ENCODE measurements around the gene BAIAP2.

Gene BAIAP2

GRCh38 chr17:81114351-81115093 lies 79.6 kb downstream of the BAIAP2 start:
- DNase-seq: no peak

- no peak for DNase-seq
These were observed 80.3 kb downstream of the BAIAP2 start for GRCh38 chr17:81115219-81115618.

GRCh38 chr17:81115749-81116464 lies 81.0 kb downstream of the BAIAP2 start:
- peak; percentile 43 for DNase-seq

- DNase-seq: no peak
These were observed 81.8 kb downstream of the BAIAP2 start for GRCh38 chr17:81116704-81117103.

- DNase-seq: no peak
These were observed 82.8 kb downstream of the BAIAP2 start for GRCh38 chr17:81117672-81118198.

GRCh38 chr17:81118308-81119221 lies 83.6 kb downstream of the BAIAP2 start:
- DNase-seq: no peak

- peak; percentile 85 for DNase-seq
These were observed 84.5 kb downstream of the BAIAP2 start for GRCh38 chr17:81119223-81120148.

- DNase-seq: no peak
These were observed 85.2 kb downstream of the BAIAP2 start for GRCh38 chr17:81120149-81120484.

GRCh38 chr17:81120695-81121621 lies 86.0 kb downstream of the BAIAP2 start:
- no peak for DNase-seq

GRCh38 chr17:81121841-81122733 lies 87.1 kb downstream of the BAIAP2 start:
- DNase-seq: no peak

- DNase-seq: no peak
These were observed 88.4 kb downstream of the BAIAP2 start for GRCh38 chr17:81123052-81124048.

- DNase-seq: no peak
These were observed 89.4 kb downstream of the BAIAP2 start for GRCh38 chr17:81124377-81124776.

GRCh38 chr17:81125573-81126081 lies 90.7 kb downstream of the BAIAP2 start:
- DNase-seq: no peak

GRCh38 chr17:81126281-81127132 lies 91.6 kb downstream of the BAIAP2 start:
- peak; percentile 49 for DNase-seq

- no peak for DNase-seq
These were observed 92.1 kb downstream of the BAIAP2 start for GRCh38 chr17:81127133-81127455.

- no peak for DNase-seq
These were observed 92.7 kb downstream of the BAIAP2 start for GRCh38 chr17:81127526-81128177.

- DNase-seq: no peak
These were observed 93.4 kb downstream of the BAIAP2 start for GRCh38 chr17:81128338-81128737.

Measured in midbrain (tissue), 1 donor.